ENCODE measurements around the gene VWA8.

- no peak for TF ChIP-seq POLR2AphosphoS5 (IDR thresholded peaks at IDR 0.05; ENCODE audit: low read depth, low read length)
- no peak for TF ChIP-seq RFX5 (IDR thresholded peaks at IDR 0.05; ENCODE audit: low read length)
- TF ChIP-seq CTCF (IDR thresholded peaks at IDR 0.05), result no peak
- TF ChIP-seq PBX3 (IDR thresholded peaks at IDR 0.05), result no peak
- TF ChIP-seq MAX (IDR thresholded peaks at IDR 0.05; ENCODE audit: low read depth), result no peak
- no peak for TF ChIP-seq ELF1 (IDR thresholded peaks at IDR 0.05)
- TF ChIP-seq EP300 (IDR thresholded peaks at IDR 0.05; ENCODE audit: borderline replicate concordance in 1 of 2, low read depth in 1 of 2, low read length in 1 of 2), result no peak
- TF ChIP-seq FOXM1 (IDR thresholded peaks at IDR 0.05; ENCODE audit: low read depth), result no peak
- TF ChIP-seq RCOR1 (IDR thresholded peaks at IDR 0.05; ENCODE audit: low read length), result no peak
- no peak for TF ChIP-seq YY1 (IDR thresholded peaks at IDR 0.05; ENCODE audit: low read depth)
These were observed 8.2 kb downstream of the VWA8 start for GRCh38 chr13:41952749-41953148.
